NCI-H446 (cell line): ENCODE data around the gene AKR7A3.
"Not testable (repeated sequence)": the region's sequence is repeated elsewhere in the genome, so short reads cannot be mapped to it uniquely, and the experiment has no call there.

Experiments used
- DNase-seq, 2 experiments: peaks; one replicate each; lab custom pipeline; 2025; lab: John Stamatoyannopoulos, UW

Gene AKR7A3

GRCh38 chr1:19288324-19289241 is at the start of gene AKR7A3:
Gene AKR7A3, minus strand, starts transcription at chr1:19288770. Its CDS starts 61 bp downstream, at chr1:19288709.
- not testable (repeated sequence) for DNase-seq

GRCh38 chr1:19338323-19338762 is 49.8 kb upstream of the AKR7A3 start:
- no peak for DNase-seq

GRCh38 chr1:19337289-19337688 is 48.7 kb upstream of the AKR7A3 start:
- no peak for DNase-seq

GRCh38 chr1:19336543-19336942 is 48.0 kb upstream of the AKR7A3 start:
- no peak for DNase-seq

GRCh38 chr1:19333587-19334354 is 45.2 kb upstream of the AKR7A3 start:
- DNase-seq, result no peak

- no peak for DNase-seq
Observed at GRCh38 chr1:19332832-19333231, 44.3 kb upstream of the AKR7A3 start.

- DNase-seq, result no peak
Observed at GRCh38 chr1:19331262-19331878, 42.8 kb upstream of the AKR7A3 start.

GRCh38 chr1:19330449-19331135 is 42.0 kb upstream of the AKR7A3 start:
- DNase-seq, result no peak

GRCh38 chr1:19329611-19330010 is 41.0 kb upstream of the AKR7A3 start:
- DNase-seq, result no peak

GRCh38 chr1:19329188-19329587 is 40.6 kb upstream of the AKR7A3 start:
- DNase-seq, result no peak

- DNase-seq, result no peak
Observed at GRCh38 chr1:19328486-19328885, 39.9 kb upstream of the AKR7A3 start.

GRCh38 chr1:19327736-19328135 is 39.2 kb upstream of the AKR7A3 start:
- DNase-seq, result no peak

GRCh38 chr1:19327301-19327700 is 38.7 kb upstream of the AKR7A3 start:
- no peak for DNase-seq

GRCh38 chr1:19326748-19327065 is 38.1 kb upstream of the AKR7A3 start:
- DNase-seq, result no peak

- DNase-seq, result no peak
Observed at GRCh38 chr1:19325958-19326747, 37.6 kb upstream of the AKR7A3 start.

- DNase-seq, result no peak
Observed at GRCh38 chr1:19325368-19325957, 36.9 kb upstream of the AKR7A3 start.

GRCh38 chr1:19324665-19324990 is 36.1 kb upstream of the AKR7A3 start:
- DNase-seq, result no peak

- no peak for DNase-seq
Observed at GRCh38 chr1:19323987-19324664, 35.6 kb upstream of the AKR7A3 start.

GRCh38 chr1:19322481-19322880 is 33.9 kb upstream of the AKR7A3 start:
- no peak for DNase-seq

GRCh38 chr1:19321071-19321470 is 32.5 kb upstream of the AKR7A3 start:
- DNase-seq, result no peak
